ENCODE results near the gene CALM3.

CALM3 gene

DNA sequence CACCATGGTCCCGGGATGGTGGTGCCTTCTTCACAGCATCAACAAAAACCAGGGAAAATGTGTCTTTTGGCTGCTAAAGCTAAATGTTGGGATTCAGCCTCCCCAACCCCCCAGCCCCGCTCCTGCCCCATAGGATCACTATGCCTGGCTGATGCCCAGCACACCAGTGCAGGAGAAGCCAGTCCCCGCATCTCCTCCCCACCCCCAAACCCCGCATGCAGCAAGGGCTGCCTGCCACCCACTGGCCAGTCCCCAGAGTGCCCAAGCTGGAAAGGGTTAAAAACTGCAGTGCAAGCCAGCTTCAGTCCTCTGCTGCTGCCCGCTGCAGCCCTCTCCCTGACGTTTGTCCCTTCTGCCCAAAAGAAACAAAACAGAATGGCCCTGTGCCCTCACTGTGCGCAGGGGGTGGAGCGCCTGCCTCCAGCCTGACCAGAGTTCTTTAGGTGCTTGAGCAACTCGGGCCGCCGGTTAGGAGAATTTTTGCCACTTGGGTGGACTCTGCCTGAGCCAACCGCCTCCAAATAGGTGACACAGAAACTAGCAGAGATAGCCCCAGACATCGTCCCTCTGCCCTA is 3.7 kb downstream of the CALM3 start:
- in situ Hi-C loops (cut with HindIII; ENCODE audit: low sequenced_read_pairs) = no loop called here
- no peak for DNase-seq (ENCODE audit: low read depth)
- H3K4me3 ChIP-seq (ENCODE audit: low read depth, low read length) = no peak overlapping the region
- TF ChIP-seq, protein P1, sequence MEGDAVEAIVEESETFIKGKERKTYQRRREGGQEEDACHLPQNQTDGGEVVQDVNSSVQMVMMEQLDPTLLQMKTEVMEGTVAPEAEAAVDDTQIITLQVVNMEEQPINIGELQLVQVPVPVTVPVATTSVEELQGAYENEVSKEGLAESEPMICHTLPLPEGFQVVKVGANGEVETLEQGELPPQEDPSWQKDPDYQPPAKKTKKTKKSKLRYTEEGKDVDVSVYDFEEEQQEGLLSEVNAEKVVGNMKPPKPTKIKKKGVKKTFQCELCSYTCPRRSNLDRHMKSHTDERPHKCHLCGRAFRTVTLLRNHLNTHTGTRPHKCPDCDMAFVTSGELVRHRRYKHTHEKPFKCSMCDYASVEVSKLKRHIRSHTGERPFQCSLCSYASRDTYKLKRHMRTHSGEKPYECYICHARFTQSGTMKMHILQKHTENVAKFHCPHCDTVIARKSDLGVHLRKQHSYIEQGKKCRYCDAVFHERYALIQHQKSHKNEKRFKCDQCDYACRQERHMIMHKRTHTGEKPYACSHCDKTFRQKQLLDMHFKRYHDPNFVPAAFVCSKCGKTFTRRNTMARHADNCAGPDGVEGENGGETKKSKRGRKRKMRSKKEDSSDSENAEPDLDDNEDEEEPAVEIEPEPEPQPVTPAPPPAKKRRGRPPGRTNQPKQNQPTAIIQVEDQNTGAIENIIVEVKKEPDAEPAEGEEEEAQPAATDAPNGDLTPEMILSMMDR (IDR thresholded peaks at IDR 0.05; ENCODE audit: low read depth, low read length, missing control alignments) = no peak

- H3K4me3 ChIP-seq (ENCODE audit: low read depth, low read length) = no peak overlapping the region
- no peak for DNase-seq (ENCODE audit: low read depth)
- in situ Hi-C loops (cut with HindIII; ENCODE audit: low sequenced_read_pairs) = no loop called here
- TF ChIP-seq, protein P1 (IDR thresholded peaks at IDR 0.05; ENCODE audit: low read depth, low read length, missing control alignments) = no peak
Observed at GRCh38 chr19:46605356-46605821, 4.3 kb downstream of the CALM3 start.

GRCh38 chr19:46606019-46606418 is 4.9 kb downstream of the CALM3 start:
- in situ Hi-C loops (cut with HindIII; ENCODE audit: low sequenced_read_pairs) = no loop called here
- DNase-seq (ENCODE audit: low read depth) = no peak
- no peak overlapping the region for H3K4me3 ChIP-seq (ENCODE audit: low read depth, low read length)
- TF ChIP-seq, protein P1 (IDR thresholded peaks at IDR 0.05; ENCODE audit: low read depth, low read length, missing control alignments) = no peak

DNA sequence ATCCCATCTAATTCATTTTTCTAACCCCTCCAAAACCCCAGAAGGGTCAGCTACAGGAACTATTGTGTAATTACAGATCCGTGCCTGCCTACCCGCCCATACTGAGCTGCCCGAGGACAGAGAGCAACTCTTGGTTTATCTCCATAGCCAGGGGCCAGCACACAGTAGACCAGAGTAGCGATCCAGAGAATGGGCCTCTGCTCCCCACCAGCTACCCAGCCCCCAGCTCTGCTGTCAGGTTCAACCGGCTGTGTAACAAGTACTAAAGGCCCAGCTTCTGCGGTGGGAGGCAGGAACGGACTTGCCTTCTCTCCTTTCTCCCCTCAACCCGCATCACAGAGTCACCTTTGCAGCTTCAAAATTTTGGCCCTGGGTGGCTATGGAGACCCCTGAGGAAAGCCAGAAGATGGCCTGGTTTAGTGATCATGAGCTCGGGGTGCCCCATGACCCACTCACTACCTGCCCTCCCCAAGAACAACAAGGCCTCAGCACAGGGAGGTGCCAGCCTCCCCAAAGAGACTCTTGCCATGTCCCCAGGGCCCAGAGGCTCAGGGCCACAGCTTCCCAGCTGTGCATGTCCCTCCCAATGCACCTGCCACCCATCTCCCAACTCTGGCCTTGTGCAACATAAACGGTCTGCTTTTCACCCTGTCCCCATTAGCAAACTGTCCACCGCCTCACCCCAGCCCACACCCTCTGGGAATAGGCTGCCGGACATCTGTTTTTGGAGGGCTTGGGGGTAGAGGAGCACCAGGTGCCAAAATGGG is 5.7 kb downstream of the CALM3 start:
- DNase-seq (ENCODE audit: low read depth) = no peak
- in situ Hi-C loops (cut with HindIII; ENCODE audit: low sequenced_read_pairs) = no loop called here

DNA sequence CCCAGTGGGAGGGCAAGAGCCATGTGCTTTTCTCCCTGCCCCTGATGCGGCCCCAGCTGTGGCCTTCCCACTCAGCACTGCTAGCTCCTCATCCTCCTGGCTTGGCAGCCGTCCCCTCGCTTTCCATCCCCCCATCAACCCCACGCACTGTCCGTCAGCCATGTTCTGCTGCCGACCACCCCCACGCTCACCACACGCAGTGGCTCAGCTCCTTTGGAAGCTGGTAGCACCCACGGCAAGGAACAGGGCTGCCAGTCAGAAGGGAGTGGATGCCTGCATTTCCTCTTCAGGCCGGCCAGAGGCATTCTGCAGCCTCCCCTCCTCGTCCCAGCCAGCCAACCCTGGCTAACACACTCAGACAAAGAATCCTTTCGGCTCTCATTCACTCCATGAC is 6.3 kb downstream of the CALM3 start:
- no peak overlapping the region for H3K4me3 ChIP-seq (ENCODE audit: low read depth, low read length)
- TF ChIP-seq, protein P1 (IDR thresholded peaks at IDR 0.05; ENCODE audit: low read depth, low read length, missing control alignments) = no peak
- DNase-seq (ENCODE audit: low read depth) = no peak
- in situ Hi-C loops (cut with HindIII; ENCODE audit: low sequenced_read_pairs) = no loop called here

More for the DNA sequence above, 5.7 kb downstream of the CALM3 start:
- no peak overlapping the region for H3K4me3 ChIP-seq (ENCODE audit: low read depth, low read length)
- TF ChIP-seq, protein P1 (IDR thresholded peaks at IDR 0.05; ENCODE audit: low read depth, low read length, missing control alignments) = no peak

DNA sequence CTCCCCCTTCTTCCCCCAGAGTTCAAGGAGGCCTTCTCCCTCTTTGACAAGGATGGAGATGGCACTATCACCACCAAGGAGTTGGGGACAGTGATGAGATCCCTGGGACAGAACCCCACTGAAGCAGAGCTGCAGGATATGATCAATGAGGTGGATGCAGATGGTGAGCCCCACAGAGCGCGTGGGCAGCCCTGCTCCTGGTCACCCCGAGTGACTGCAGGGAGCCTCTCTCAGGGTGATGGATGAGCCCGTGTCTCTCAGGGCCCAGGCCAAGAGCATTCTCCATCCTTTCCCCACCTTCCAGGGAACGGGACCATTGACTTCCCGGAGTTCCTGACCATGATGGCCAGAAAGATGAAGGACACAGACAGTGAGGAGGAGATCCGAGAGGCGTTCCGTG is 7.0 kb downstream of the CALM3 start:
- no peak overlapping the region for H3K4me3 ChIP-seq (ENCODE audit: low read depth, low read length)

More for the DNA sequence above, 7.0 kb downstream of the CALM3 start:
- in situ Hi-C loops (cut with HindIII; ENCODE audit: low sequenced_read_pairs) = no loop called here
- DNase-seq (ENCODE audit: low read depth) = no peak
- TF ChIP-seq, protein P1 (IDR thresholded peaks at IDR 0.05; ENCODE audit: low read depth, low read length, missing control alignments) = no peak

Data from astrocyte of the cerebellum (primary cell).